Urinary bladder (tissue), 2 donors: ENCODE data around the gene KRT27. TPM values are rescaled to one million over a fixed set of nuclear protein-coding genes. Genes with fewer than 3 reads are reported as not detected.

Experiments used
- polyA plus RNA-seq: library from polyadenylated mRNA; stranded (reverse); fragments of 200-250 nt; gene quantifications from one replicate; pipeline ENCODE4 v1.2.3, GENCODE V29; 2013
- total RNA-seq: library from RNA; depleted of rRNA; stranded (reverse); fragments of >200 nt; gene quantifications from one replicate; pipeline ENCODE4 v1.2.3, GENCODE V29; 2014
- donor health status: healthy.

Gene KRT27
- total and polyA plus RNA-seq, 2 donors = not detected

Other genes starting within 250 kb of the KRT27 start
- gene CCR7, start 217.1 kb downstream of the KRT27 start, total RNA-seq = 0.58 TPM
- gene CCR7, start 217.1 kb downstream of the KRT27 start, polyA plus RNA-seq = 0.39 TPM
- gene SMARCE1, start 134.7 kb downstream of the KRT27 start, total RNA-seq = 126 TPM
- 97.6 TPM for gene SMARCE1, start 134.7 kb downstream of the KRT27 start, polyA plus RNA-seq
- gene KRT222, start 117.4 kb downstream of the KRT27 start, total RNA-seq = 1.1 TPM
- 0.65 TPM for gene KRT222, start 117.4 kb downstream of the KRT27 start, polyA plus RNA-seq
- gene KRT24, start 78.8 kb downstream of the KRT27 start, total RNA-seq = 0.26 TPM
- gene KRT24, start 78.8 kb downstream of the KRT27 start, polyA plus RNA-seq = 4.7 TPM
- gene KRT25, start 27.2 kb downstream of the KRT27 start, total RNA-seq = not detected
- not detected for gene KRT25, start 27.2 kb downstream of the KRT27 start, polyA plus RNA-seq
- not detected for gene KRT26, start 10.3 kb downstream of the KRT27 start, total RNA-seq
- gene KRT26, start 10.3 kb downstream of the KRT27 start, polyA plus RNA-seq = not detected
- not detected for gene KRT28, start 17.4 kb upstream of the KRT27 start, total RNA-seq
- gene KRT28, start 17.4 kb upstream of the KRT27 start, polyA plus RNA-seq = not detected
- gene KRT10, start 40.1 kb upstream of the KRT27 start, total RNA-seq = 4.8 TPM
- gene KRT10, start 40.1 kb upstream of the KRT27 start, polyA plus RNA-seq = 21.5 TPM
- not detected for gene KRT12, start 84.7 kb upstream of the KRT27 start, total RNA-seq
- gene KRT12, start 84.7 kb upstream of the KRT27 start, polyA plus RNA-seq = not detected
- gene KRT20, start 102.7 kb upstream of the KRT27 start, total RNA-seq = 23.2 TPM
- gene KRT20, start 102.7 kb upstream of the KRT27 start, polyA plus RNA-seq = 2.2 TPM
- 14.7 TPM for gene KRT23, start 155.1 kb upstream of the KRT27 start, total RNA-seq
- gene KRT23, start 155.1 kb upstream of the KRT27 start, polyA plus RNA-seq = 0.87 TPM
- not detected for gene KRT39, start 184.4 kb upstream of the KRT27 start, total RNA-seq
- gene KRT39, start 184.4 kb upstream of the KRT27 start, polyA plus RNA-seq = not detected
- gene KRT40, start 201.8 kb upstream of the KRT27 start, total RNA-seq = not detected
- gene KRT40, start 201.8 kb upstream of the KRT27 start, polyA plus RNA-seq = not detected
- gene KRTAP3-3, start 211.6 kb upstream of the KRT27 start, total RNA-seq = not detected
- not detected for gene KRTAP3-3, start 211.6 kb upstream of the KRT27 start, polyA plus RNA-seq
- gene KRTAP3-2, start 217.4 kb upstream of the KRT27 start, total RNA-seq = not detected
- not detected for gene KRTAP3-2, start 217.4 kb upstream of the KRT27 start, polyA plus RNA-seq
- gene KRTAP3-1, start 226.6 kb upstream of the KRT27 start, total RNA-seq = not detected
- not detected for gene KRTAP3-1, start 226.6 kb upstream of the KRT27 start, polyA plus RNA-seq
- not detected for gene KRTAP1-5, start 244.7 kb upstream of the KRT27 start, total RNA-seq
- 0.11 TPM for gene KRTAP1-5, start 244.7 kb upstream of the KRT27 start, polyA plus RNA-seq
- not detected for gene KRTAP1-4, start 247.6 kb upstream of the KRT27 start, total RNA-seq
- gene KRTAP1-4, start 247.6 kb upstream of the KRT27 start, polyA plus RNA-seq = not detected